K562 (cell line): ENCODE results near the gene DYNC1H1. TPM values are rescaled to one million over a fixed set of nuclear protein-coding genes. Genes with fewer than 3 reads are reported as not detected.

Experiments used
- ATAC-seq: fragments of 200-7000 bp; cut with Tn5 transposase; 3 replicates; pipeline ENCODE4 v1.9.1; 2020; ENCODE audit warnings: moderate library complexity
- BruUV-seq: library from RNA; stranded (reverse); fragments of 400-500 nt; replicated peaks from 2 replicates; lab custom pipeline; 2021; lab: Mats Ljungman, UMichigan
- CTCF ChIA-PET: fragments of 300-600 bp; formaldehyde crosslinking; extraction: SDS; loops from one replicate; lab custom pipeline; 2021; ENCODE audit warnings: low intra/inter-chr PET ratio; lab: Yijun Ruan, JAX
- POLR2A ChIA-PET: fragments of 300-600, 350-650 bp; sonication (Branson Sonifier 250); formaldehyde crosslinking; extraction: SDS; loops from one replicate; lab custom pipeline; 2021; ENCODE audit warnings: antibody characterized with exemption, inconsistent platforms; lab: Yijun Ruan, JAX
- DNase-seq, 4 experiments: peaks; one replicate each; pipeline versions ENCODE4 v3.0.0 to v3.0.0-alpha.2; 2011 to 2018; ENCODE audit warnings: low spot score in 3 of 4, mixed read lengths in 3 of 4; ENCODE audit errors: extremely low read depth in 1 of 4
- FAIRE-seq: peaks from 2 replicates; lab custom pipeline; 2011; peaks lifted over from hg19 to GRCh38; lab: Jason Lieb, UNC
- H2AFZ ChIP-seq: 2 replicates; pipeline ENCODE4 v1.6.0; 2011; ENCODE audit warnings: low read depth, low read length, control low read depth, inconsistent platforms
- H3K27ac ChIP-seq: fragments of 200-600 bp; 3 replicates; pipeline ENCODE4 v1.8.0; 2011; ENCODE audit warnings: low read depth, mild to moderate bottlenecking, control low read depth, inconsistent platforms, low read length, moderate library complexity, mixed read lengths; ENCODE audit errors: extremely low read depth
- H3K27me3 ChIP-seq, 2 experiments: fragments of 300-600 bp in 1 of 2; 2 replicates in 1 of 2; 3 replicates in 1 of 2; pipeline versions ENCODE4 v1.6.0 to v1.8.0; 2011; ENCODE audit warnings: inconsistent platforms in 2 of 2, low read length in 2 of 2, mild to moderate bottlenecking in 1 of 2, mixed read lengths in 1 of 2, moderate library complexity in 1 of 2; ENCODE audit not compliant: control insufficient read depth in 2 of 2, insufficient read depth in 2 of 2
- H3K36me3 ChIP-seq: fragments of 300-600 bp; 3 replicates; pipeline ENCODE4 v1.8.0; 2011; ENCODE audit warnings: mild to moderate bottlenecking, low read length, inconsistent platforms; ENCODE audit not compliant: control insufficient read depth, insufficient read depth
- H3K4me1 ChIP-seq, 2 experiments: fragments of 200-600 bp in 1 of 2; replicated peaks in 1 of 2; 2 replicates in 1 of 2; 3 replicates in 1 of 2; pipeline versions ENCODE4 v1.5.1 to v1.8.0; 2011; ENCODE audit warnings: inconsistent platforms in 2 of 2, low read length in 2 of 2, mild to moderate bottlenecking in 1 of 2, mixed read lengths in 1 of 2, moderate library complexity in 1 of 2; ENCODE audit not compliant: control insufficient read depth in 2 of 2, insufficient read depth in 2 of 2
- H3K4me2 ChIP-seq: 2 replicates; pipeline ENCODE4 v1.6.1; 2011; ENCODE audit warnings: low read length, control low read depth, inconsistent platforms, mixed read lengths; ENCODE audit not compliant: insufficient read depth
- H3K4me3 ChIP-seq: fragments of 200-600 bp; sonication (generic), shearing (Covaris generic); 2 replicates; pipeline ENCODE4 v1.5.1; 2016; ENCODE audit warnings: control low read depth, inconsistent platforms
- H3K79me2 ChIP-seq: fragments of 200-600 bp; 3 replicates; pipeline ENCODE4 v1.8.0; 2011; ENCODE audit warnings: low read length, inconsistent platforms; ENCODE audit not compliant: control insufficient read depth, insufficient read depth
- H3K9ac ChIP-seq, 2 experiments: 2 replicates each; pipeline versions ENCODE4 v1.6.0 to v1.6.1; 2011; ENCODE audit warnings: low read depth in 2 of 2, low read length in 2 of 2, control low read depth in 1 of 2, inconsistent platforms in 1 of 2, mild to moderate bottlenecking in 1 of 2, mixed read lengths in 1 of 2; ENCODE audit not compliant: insufficient read depth in 1 of 2
- H3K9me1 ChIP-seq: one replicate; pipeline ENCODE4 v1.6.0; 2011; ENCODE audit warnings: inconsistent platforms, mild to moderate bottlenecking, low read length, moderate library complexity; ENCODE audit not compliant: control insufficient read depth, insufficient read depth
- H3K9me3 ChIP-seq: replicated peaks from 2 replicates; pipeline ENCODE4 v1.5.1; 2011; ENCODE audit warnings: low read depth, low read length, inconsistent platforms; ENCODE audit not compliant: control insufficient read depth, insufficient read depth
- H4K20me1 ChIP-seq: replicated peaks from 2 replicates; pipeline ENCODE4 v1.6.1; 2011; ENCODE audit warnings: low read length, inconsistent platforms, mixed read lengths; ENCODE audit not compliant: control insufficient read depth, insufficient read depth
- ARID2 ChIP-seq: fragments of 450-650 bp; IDR thresholded peaks from 2 replicates; pipeline ENCODE4 v1.6.1; 2017; ENCODE audit warnings: antibody characterized with exemption, mild to moderate bottlenecking
- CREB1 ChIP-seq, 2 experiments: sonication (generic) in 1 of 2; formaldehyde crosslinking in 1 of 2; IDR thresholded peaks; 2 replicates each; pipeline versions ENCODE4 v1.6.1 to v1.8.0; 2012 to 2022; ENCODE audit warnings: inconsistent platforms in 1 of 2, mild to moderate bottlenecking in 1 of 2, missing genetic modification reagents in 1 of 2, moderate library complexity in 1 of 2
- ELK1 ChIP-seq: sonication (generic); formaldehyde crosslinking; IDR thresholded peaks from 2 replicates; pipeline ENCODE4 v1.8.1; 2022; ENCODE audit warnings: missing genetic modification reagents
- EP300 ChIP-seq: IDR thresholded peaks from 2 replicates; pipeline ENCODE4 v1.6.1; 2012; ENCODE audit warnings: low read length, improper control_type of control experiment
- FOXO4 ChIP-seq: fragments of 450-650 bp; formaldehyde crosslinking; IDR thresholded peaks from 2 replicates; pipeline ENCODE4 v1.4.0; 2020; ENCODE audit warnings: mild to moderate bottlenecking, moderate library complexity
- GATA2 ChIP-seq: sonication (generic); formaldehyde crosslinking; IDR thresholded peaks from 2 replicates; pipeline ENCODE4 v1.4.0; 2020; ENCODE audit warnings: mild to moderate bottlenecking, missing genetic modification reagents
- HMG20A ChIP-seq: fragments of 450-650 bp; formaldehyde crosslinking; conservative IDR thresholded peaks from 2 replicates; pipeline ENCODE4 v1.4.0; 2020; ENCODE audit warnings: mild to moderate bottlenecking, mixed read lengths
- KLF10 ChIP-seq: fragments of 250-450 bp; sonication (Bioruptor Pico); IDR thresholded peaks from 2 replicates; pipeline ENCODE4 v1.6.1; 2021; ENCODE audit warnings: matching md5 sums
- NBN ChIP-seq: fragments of 450-650 bp; IDR thresholded peaks from 2 replicates; pipeline ENCODE4 v1.6.1; 2016; ENCODE audit warnings: low read depth, mild to moderate bottlenecking
- PHB ChIP-seq: fragments of 250-450 bp; sonication (Bioruptor Pico); IDR thresholded peaks from 2 replicates; pipeline ENCODE4 v1.5.0; 2021
- POLR2H ChIP-seq: IDR thresholded peaks from 2 replicates; pipeline ENCODE4 v1.6.1; 2016; ENCODE audit warnings: missing genetic modification characterization, low read depth, mild to moderate bottlenecking, control low read depth, missing compliant biosample characterization, moderate library complexity
- TAF15 ChIP-seq: fragments of 200-400 bp; formaldehyde crosslinking; IDR thresholded peaks from 2 replicates; pipeline ENCODE4 v1.6.1; 2017; ENCODE audit warnings: mild to moderate bottlenecking, low read depth, low read length, moderate library complexity
- TSHZ1 ChIP-seq: fragments of 250-450 bp; sonication (Bioruptor Pico); IDR thresholded peaks from 2 replicates; pipeline ENCODE4 v1.4.0; 2020; ENCODE audit warnings: mild to moderate bottlenecking, moderate library complexity
- USF1 ChIP-seq: sonication (generic); formaldehyde crosslinking; IDR thresholded peaks from 2 replicates; pipeline ENCODE4 v1.9.0; 2022; ENCODE audit warnings: mild to moderate bottlenecking, missing genetic modification reagents
- ZFP1 ChIP-seq: fragments of 450-650 bp; formaldehyde crosslinking; IDR thresholded peaks from 2 replicates; pipeline ENCODE4 v1.4.0; 2020; ENCODE audit warnings: mild to moderate bottlenecking, mixed read lengths
- ZNF324 ChIP-seq: fragments of 250-450 bp; sonication (Bioruptor Pico); IDR thresholded peaks from 2 replicates; pipeline ENCODE4 v1.4.0; 2020; ENCODE audit warnings: mild to moderate bottlenecking
- ZNF41 ChIP-seq: fragments of 250-450 bp; sonication (Bioruptor Pico); conservative IDR thresholded peaks from 2 replicates; pipeline ENCODE4 v1.4.0; 2020; ENCODE audit warnings: mild to moderate bottlenecking
- ZNF778 ChIP-seq: fragments of 450-650 bp; formaldehyde crosslinking; IDR thresholded peaks from 2 replicates; pipeline ENCODE4 v1.4.0; 2020; ENCODE audit warnings: mild to moderate bottlenecking, moderate library complexity
- WGBS: fragments of 100-300 bp; shearing (Covaris generic); methylation state at CpG from one replicate; pipeline ENCODE4 v1.1.6; 2016; ENCODE audit warnings: low coverage, mixed read lengths; ENCODE audit not compliant: insufficient coverage; ENCODE audit errors: missing lambda C conversion rate; 5-methylcytosine and 5-hydroxymethylcytosine counted together
- in situ Hi-C: fragments of 300-500 bp; cut with MboI; formaldehyde crosslinking; loops from 4 replicates; pipeline ENCODE4 v1.15.0; 2018; ENCODE audit warnings: inconsistent platforms, mixed read lengths
- intact Hi-C: fragments of 100-400 bp; cut with micrococcal nuclease; formaldehyde crosslinking; loops from 2 replicates; pipeline ENCODE4 v1.14.2; 2022
- polyA plus RNA-seq, 8 experiments: library from polyadenylated mRNA; depleted of rRNA in 4 of 8; stranded (reverse) in 5 of 8; unstranded in 3 of 8; fragments of >200 nt; fragmentation: Nextera tagmentation in 2 of 8; fragmentation: Illumina TruSeq in 1 of 8; extraction: Ambion mirVana in 2 of 8; extraction: Trizol in 1 of 8; gene quantifications; 2 replicates each; pipeline versions ENCODE4 v1.2.1 to v1.2.3, GENCODE V29; 2011 to 2014; ENCODE audit warnings: inconsistent platforms in 1 of 8, missing spikeins in 1 of 8
- total RNA-seq, 7 experiments: library from RNA; depleted of rRNA in 6 of 7; stranded (reverse); fragments of >200 nt in 6 of 7; fragmentation: Illumina TruSeq in 2 of 7; extraction: Trizol in 2 of 7; gene quantifications; 2 replicates each; pipeline versions ENCODE4 v1.2.1 to v1.2.3, GENCODE V29; 2011 to 2021; ENCODE audit warnings: low replicate concordance in 1 of 7

DYNC1H1 gene
- total and polyA plus RNA-seq, 9 of the 15 experiments (the other 6 are each of a cell fraction or from before 2014, with no cell fraction given): 31.9 to 335 (median 115) TPM

- Histone ChIP-seq H3K4me3 (peak overlapping the region; percentile 96), H3K79me2 (peaks cover 56% of the 10 kb centered on the region), H3K36me3 (peaks cover 28% of the 10 kb centered on the region; the same call in 2 of the 3 replicates), H4K20me1 (no peaks in the 10 kb centered on the region), H3K27me3 (no peaks in the 10 kb centered on the region), H3K9me3 (no peaks in the 10 kb centered on the region), H3K27ac (peak overlapping the region; percentile 76), H3K9ac (peak overlapping the region; percentile 77 to 97), H3K9me1 (no peaks in the 10 kb centered on the region), H2AFZ (peak overlapping the region; percentile 55; the same call in 1 of the 2 replicates), H3K4me2 (peak overlapping the region; percentile 87), H3K4me1 (peaks cover 34 to 39% of the 10 kb centered on the region in 2 experiments)
- DNase-seq (peak in 3 of 4 experiments; percentile 11 to 66 (median 39)), ATAC-seq (peak; percentile 56), FAIRE-seq (no peak)
- intact Hi-C loops: loop anchor here (10.0 kb wide), 1 partner anchor 540 kb away; the partner anchor contains the start of gene ANKRD9
- ChIA-PET POLR2A (interaction anchor here (0.5 to 1.4 kb wide), 6 partner anchors 37 to 815 kb away, joined by 3 to 6 read pairs (median 3); no protein-coding TSS in a partner anchor), CTCF (no interaction called here)
- in situ Hi-C loops: no loop called here
- WGBS: 1% methylated on average over 11 of the region's 28 CpGs
- BruUV-seq: no TSS peak
- TF ChIP-seq GATA2 (CRISPR knock-in tag): no peak
- no peak for TF ChIP-seq CREB1 (IDR thresholded peaks at IDR 0.05)
- TF ChIP-seq CREB1 (CRISPR knock-in tag; IDR thresholded peaks at IDR 0.05): no peak
- no peak for TF ChIP-seq ZFP1 (CRISPR knock-in tag)
- TF ChIP-seq FOXO4: no peak
- TF ChIP-seq TSHZ1 (CRISPR knock-in tag): no peak
- TF ChIP-seq ARID2: no peak
- TF ChIP-seq NBN: no peak
- no peak for TF ChIP-seq PHB (CRISPR knock-in tag)
- no peak for TF ChIP-seq HMG20A (CRISPR knock-in tag)
- TF ChIP-seq ZNF778 (CRISPR knock-in tag): no peak
- TF ChIP-seq POLR2H (tag): no peak
- peak; percentile 61 for TF ChIP-seq USF1
- TF ChIP-seq ZNF41 (CRISPR knock-in tag): no peak
- TF ChIP-seq ELK1 (CRISPR knock-in tag): no peak
- TF ChIP-seq TAF15: no peak
- no peak for TF ChIP-seq KLF10 (CRISPR knock-in tag)
- no peak for TF ChIP-seq ZNF324
- no peak for TF ChIP-seq EP300
These were observed 790 bp downstream of the DYNC1H1 start for GRCh38 chr14:101965181-101965544.
